HepG2 (cell line): ENCODE measurements around the gene MEX3D. TPM values are rescaled to one million over a fixed set of nuclear protein-coding genes. Genes with fewer than 3 reads are reported as not detected.

Experiments
- ATAC-seq: fragments of 200-7000 bp; cut with Tn5 transposase; 3 replicates; pipeline ENCODE4 v1.9.1; 2020; ENCODE audit warnings: mild to moderate bottlenecking, moderate library complexity
- BruUV-seq: library from RNA; stranded (reverse); fragments of 400-500 nt; replicated peaks from 2 replicates; lab custom pipeline; 2021; lab: Mats Ljungman, UMichigan
- CTCF ChIA-PET: fragments of 300-600 bp; formaldehyde crosslinking; extraction: SDS; loops from one replicate; lab custom pipeline; 2021; ENCODE audit warnings: low total read pairs, inconsistent platforms, low intra/inter-chr PET ratio; lab: Yijun Ruan, JAX
- POLR2A ChIA-PET: fragments of 350-600 bp; sonication (Branson Sonifier 250); formaldehyde crosslinking; loops from one replicate; lab custom pipeline; 2020; ENCODE audit warnings: antibody characterized with exemption, inconsistent platforms; lab: Yijun Ruan, JAX
- DNase-seq: peaks from one replicate; pipeline ENCODE4 v3.0.0-alpha.2; 2015; ENCODE audit warnings: low spot score
- FAIRE-seq: peaks from 3 replicates; lab custom pipeline; 2011; peaks lifted over from hg19 to GRCh38; lab: Jason Lieb, UNC
- H2AFZ ChIP-seq: one replicate; pipeline ENCODE4 v1.6.1; 2011; ENCODE audit warnings: low read length, inconsistent platforms
- H3K27ac ChIP-seq: fragments of 300-600 bp; 3 replicates; pipeline ENCODE4 v1.8.0; 2011; ENCODE audit warnings: mixed run types, mild to moderate bottlenecking, mixed read lengths, low read length, inconsistent platforms; ENCODE audit not compliant: insufficient read depth; ENCODE audit errors: extremely low read length
- H3K27me3 ChIP-seq, 2 experiments: fragments of 200-600 bp in 1 of 2; 2 replicates in 1 of 2; 3 replicates in 1 of 2; pipeline versions ENCODE4 v1.6.0 to v1.8.0; 2011; ENCODE audit warnings: low read length in 2 of 2, mild to moderate bottlenecking in 2 of 2, moderate library complexity in 2 of 2, inconsistent platforms in 1 of 2; ENCODE audit not compliant: insufficient read depth in 2 of 2, control insufficient read depth in 1 of 2
- H3K36me3 ChIP-seq, 2 experiments: fragments of 200-600 bp in 1 of 2; replicated peaks in 1 of 2; 2 replicates in 1 of 2; 3 replicates in 1 of 2; pipeline versions ENCODE4 v1.5.1 to v1.8.0; 2011; ENCODE audit warnings: low read length in 2 of 2, inconsistent platforms in 1 of 2; ENCODE audit not compliant: insufficient read depth in 2 of 2, control insufficient read depth in 1 of 2
- H3K4me1 ChIP-seq: 2 replicates; pipeline ENCODE4 v1.5.1; 2012; ENCODE audit warnings: low read length, inconsistent platforms; ENCODE audit not compliant: insufficient read depth
- H3K4me2 ChIP-seq: 2 replicates; pipeline ENCODE4 v1.6.0; 2011; ENCODE audit warnings: low read depth, low read length, inconsistent platforms
- H3K4me3 ChIP-seq, 3 experiments: fragments of 200-600 bp in 1 of 3; sonication (generic), shearing (Covaris generic) in 1 of 3; replicated peaks in 1 of 3; 2 replicates each; pipeline ENCODE4 v1.5.1; 2011 to 2016; ENCODE audit warnings: low read length in 3 of 3, inconsistent platforms in 2 of 3, low read depth in 2 of 3, mild to moderate bottlenecking in 2 of 3, control low read depth in 1 of 3, mixed read lengths in 1 of 3; ENCODE audit not compliant: insufficient read depth in 1 of 3
- H3K79me2 ChIP-seq: one replicate; pipeline ENCODE4 v1.6.1; 2011; ENCODE audit warnings: low read length, inconsistent platforms; ENCODE audit not compliant: insufficient read depth
- H3K9ac ChIP-seq: 2 replicates; pipeline ENCODE4 v1.6.0; 2011; ENCODE audit warnings: mild to moderate bottlenecking, low read depth, low read length, inconsistent platforms; ENCODE audit not compliant: insufficient read depth
- H3K9me3 ChIP-seq: 2 replicates; pipeline ENCODE4 v1.5.1; 2012; ENCODE audit warnings: mild to moderate bottlenecking, low read length
- H4K20me1 ChIP-seq: 2 replicates; pipeline ENCODE4 v1.6.0; 2011; ENCODE audit warnings: inconsistent platforms, mild to moderate bottlenecking, low read length, moderate library complexity; ENCODE audit not compliant: insufficient read depth
- CSRNP2 ChIP-seq: sonication (generic); formaldehyde crosslinking; conservative IDR thresholded peaks from 2 replicates; pipeline ENCODE4 v1.8.0; 2022; ENCODE audit warnings: low read depth, missing genetic modification reagents
- CTCF ChIP-seq: sonication (generic); formaldehyde crosslinking; IDR thresholded peaks from 2 replicates; pipeline ENCODE4 v1.5.0; 2020; ENCODE audit warnings: mild to moderate bottlenecking, missing genetic modification reagents, moderate library complexity
- ESRRA ChIP-seq: sonication (generic); formaldehyde crosslinking; IDR thresholded peaks from 2 replicates; pipeline ENCODE4 v1.5.1; 2020; ENCODE audit warnings: mild to moderate bottlenecking, low read depth, missing genetic modification reagents
- FOSL2 ChIP-seq: sonication (generic); formaldehyde crosslinking; IDR thresholded peaks from 2 replicates; pipeline ENCODE4 v1.4.0; 2020; ENCODE audit warnings: missing genetic modification reagents
- GATAD1 ChIP-seq: IDR thresholded peaks from 2 replicates; pipeline ENCODE4 v1.6.1; 2016; ENCODE audit warnings: missing genetic modification reagents, missing compliant biosample characterization
- HNF4A ChIP-seq: sonication (generic); formaldehyde crosslinking; IDR thresholded peaks from 2 replicates; pipeline ENCODE4 v1.4.0; 2020; ENCODE audit warnings: missing genetic modification reagents
- HNRNPL ChIP-seq: fragments of 200-400 bp; formaldehyde crosslinking; IDR thresholded peaks from 2 replicates; pipeline ENCODE4 v1.6.1; 2017; ENCODE audit warnings: mild to moderate bottlenecking, low read depth, low read length
- HNRNPUL1 ChIP-seq: fragments of 200-400 bp; formaldehyde crosslinking; IDR thresholded peaks from 2 replicates; pipeline ENCODE4 v1.6.1; 2017; ENCODE audit warnings: low read depth, mild to moderate bottlenecking, low read length, moderate library complexity
- NCOA1 ChIP-seq: sonication (generic); formaldehyde crosslinking; IDR thresholded peaks from 2 replicates; pipeline ENCODE4 v1.9.0; 2021; ENCODE audit warnings: missing genetic modification reagents
- POLR2G ChIP-seq: fragments of 200-400 bp; formaldehyde crosslinking; IDR thresholded peaks from 2 replicates; pipeline ENCODE4 v1.6.1; 2018; ENCODE audit warnings: mild to moderate bottlenecking, low read depth, low read length, moderate library complexity
- ZKSCAN1 ChIP-seq: fragments of 150-350 bp; IDR thresholded peaks from 2 replicates; pipeline ENCODE4 v1.6.1; 2014; ENCODE audit warnings: low read length
- ZNF460 ChIP-seq: sonication (generic); formaldehyde crosslinking; IDR thresholded peaks from 2 replicates; pipeline ENCODE4 v1.5.1; 2020; ENCODE audit warnings: missing genetic modification reagents, mild to moderate bottlenecking, borderline replicate concordance
- ZNF577 ChIP-seq: sonication (generic); formaldehyde crosslinking; IDR thresholded peaks from 2 replicates; pipeline ENCODE4 v1.4.0; 2020; ENCODE audit warnings: mild to moderate bottlenecking, low read depth, missing genetic modification reagents, borderline replicate concordance
- ZNF687 ChIP-seq: sonication (generic); formaldehyde crosslinking; IDR thresholded peaks from 2 replicates; pipeline ENCODE4 v1.5.1; 2020; ENCODE audit warnings: mild to moderate bottlenecking, missing genetic modification reagents, moderate library complexity
- ZNF740 ChIP-seq: sonication (generic); formaldehyde crosslinking; IDR thresholded peaks from 2 replicates; pipeline ENCODE4 v1.4.0; 2020; ENCODE audit warnings: missing genetic modification reagents
- WGBS: methylation state at CpG from one replicate; pipeline ENCODE4 v1.1.6; 2017; ENCODE audit warnings: low lambda C conversion rate; 5-methylcytosine and 5-hydroxymethylcytosine counted together
- in situ Hi-C: cut with HindIII; loops from 2 replicates; pipeline ENCODE4 v1.10.0; 2017; ENCODE audit warnings: low pct_unique_long_range_greater_than_20kb; ENCODE audit not compliant: extremely low pct_ligation_motif_present
- intact Hi-C: fragments of 100-400 bp; cut with micrococcal nuclease; formaldehyde crosslinking; loops from one replicate; pipeline ENCODE4 v1.10.0; 2022; ENCODE audit not compliant: unreplicated experiment
- polyA plus RNA-seq, 8 experiments: library from polyadenylated mRNA; depleted of rRNA in 3 of 8; stranded (reverse) in 7 of 8; unstranded in 1 of 8; fragments of >200 nt; fragmentation: Illumina TruSeq in 4 of 8; extraction: Trizol in 4 of 8; gene quantifications; 2 replicates each; pipeline versions ENCODE4 v1.2.1 to v1.2.3, GENCODE V29; 2011 to 2016; ENCODE audit warnings: low read depth in 4 of 8, missing spikeins in 1 of 8, mixed read lengths in 1 of 8; ENCODE audit not compliant: insufficient read depth in 1 of 8
- total RNA-seq, 5 experiments: library from RNA; depleted of rRNA; stranded (reverse); fragments of >200 nt; fragmentation: Illumina TruSeq; extraction: Trizol; gene quantifications; 2 replicates each; pipeline ENCODE4 v1.2.3, GENCODE V29; 2016; ENCODE audit warnings: low read depth in 1 of 5
- TF ChIP-seq, protein P1 (sequence below): IDR thresholded peaks from 2 replicates; pipeline ENCODE4 v1.6.1; 2016

MEX3D gene
- total and polyA plus RNA-seq, 2 of the 13 experiments (the other 11 are each of a cell fraction or from before 2014, with no cell fraction given) = 3.6 to 17.1 TPM

GRCh38 chr19:1525343-1525742, 42.8 kb downstream of the MEX3D start:
- Histone ChIP-seq H3K9me3 (no peaks in the 10 kb centered on the region), H3K9ac (no peak overlapping the region), H2AFZ (no peak overlapping the region), H3K4me2 (no peak overlapping the region), H3K4me3 (no peak overlapping the region), H3K4me1 (peaks cover 15% of the 10 kb centered on the region), H4K20me1 (no peaks in the 10 kb centered on the region), H3K79me2 (no peaks in the 10 kb centered on the region), H3K27me3 (peaks cover 30 to 62% of the 10 kb centered on the region in 2 experiments), H3K27ac (no peak overlapping the region), H3K36me3 (no peaks in the 10 kb centered on the region)
- no peak for FAIRE-seq
- ATAC-seq = peak; percentile 9
- ChIA-PET CTCF (no interaction called here), POLR2A (no interaction called here)
- 16% methylated on average over 15 of the region's 31 CpGs for WGBS
- BruUV-seq = no TSS peak
- intact Hi-C loops = no loop called here
- in situ Hi-C loops = no loop called here
- DNase-seq = no peak
- TF ChIP-seq HNRNPUL1 (no peak), POLR2G (no peak), CSRNP2 (0 out of 2 replicates have a peak, but pooled peaks have one; percentile 6), ZNF577 (CRISPR knock-in tag) (no peak), HNF4A (CRISPR knock-in tag) (no peak), GATAD1 (CRISPR knock-in tag) (no peak), NCOA1 (CRISPR knock-in tag) (no peak), ZKSCAN1 (no peak), HNRNPL (0 out of 2 replicates have a peak, but pooled peaks have one; percentile 43), ZNF687 (CRISPR knock-in tag) (peak; percentile 24; the same call in 1 of the 2 replicates), ZNF740 (CRISPR knock-in tag) (no peak), ESRRA (no peak), CTCF (0 out of 2 replicates have a peak, but pooled peaks have one; percentile 13), FOSL2 (CRISPR knock-in tag) (no peak), ZNF460 (CRISPR knock-in tag) (no peak)
- TF ChIP-seq, protein P1, sequence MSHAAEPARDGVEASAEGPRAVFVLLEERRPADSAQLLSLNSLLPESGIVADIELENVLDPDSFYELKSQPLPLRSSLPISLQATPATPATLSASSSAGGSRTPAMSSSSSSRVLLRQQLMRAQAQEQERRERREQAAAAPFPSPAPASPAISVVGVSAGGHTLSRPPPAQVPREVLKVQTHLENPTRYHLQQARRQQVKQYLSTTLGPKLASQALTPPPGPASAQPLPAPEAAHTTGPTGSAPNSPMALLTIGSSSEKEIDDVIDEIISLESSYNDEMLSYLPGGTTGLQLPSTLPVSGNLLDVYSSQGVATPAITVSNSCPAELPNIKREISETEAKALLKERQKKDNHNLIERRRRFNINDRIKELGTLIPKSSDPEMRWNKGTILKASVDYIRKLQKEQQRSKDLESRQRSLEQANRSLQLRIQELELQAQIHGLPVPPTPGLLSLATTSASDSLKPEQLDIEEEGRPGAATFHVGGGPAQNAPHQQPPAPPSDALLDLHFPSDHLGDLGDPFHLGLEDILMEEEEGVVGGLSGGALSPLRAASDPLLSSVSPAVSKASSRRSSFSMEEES (CRISPR knock-in tag) = no peak
